Stimulated activated CD8-positive, alpha-beta memory T cell treated with anti-CD3 and anti-CD28 coated beads, Interleukin-12 subunit alpha, Interleukin-12 subunit beta, amount 100 ng/mL, for 4 hours (primary cell): ENCODE measurements around the gene UNC5A.

ENCODE experiments used
- DNase-seq: peaks from one replicate; pipeline ENCODE4 v3.0.0-alpha.2; 2020; ENCODE audit warnings: low read depth

Gene UNC5A

DNA sequence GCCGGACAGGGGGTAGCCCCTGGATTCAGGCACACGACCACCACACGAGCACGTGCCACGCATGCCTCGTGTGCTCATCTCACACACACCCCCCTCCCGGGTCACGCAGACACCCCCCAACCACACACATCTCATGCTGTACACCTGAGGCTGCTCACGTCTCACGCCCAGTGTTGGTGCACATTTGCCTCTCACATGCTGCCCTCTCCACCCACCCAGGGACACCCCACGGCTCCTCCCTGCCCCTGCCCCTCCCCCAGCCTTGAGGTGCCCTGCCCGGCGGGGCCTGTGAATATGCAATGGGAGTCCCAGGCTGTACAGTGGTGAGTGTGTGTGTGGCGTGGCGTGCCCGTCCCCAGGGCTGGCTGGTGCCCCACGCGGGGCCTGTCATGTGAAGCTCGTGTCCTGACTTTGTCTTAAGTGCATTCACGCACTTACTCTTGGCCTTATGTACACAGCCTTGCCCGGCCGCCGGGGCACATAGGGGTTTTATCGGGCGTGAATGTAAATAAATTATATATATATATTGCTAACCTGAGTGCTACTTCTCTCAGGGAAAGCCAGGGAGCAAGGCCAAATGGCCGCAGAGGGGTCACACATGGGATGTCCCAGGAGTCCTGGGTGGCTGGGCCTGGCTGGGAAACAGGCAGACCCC is 70.1 kb downstream of the UNC5A start:
- no peak for DNase-seq

GRCh38 chr5:176881021-176881749 is 70.8 kb downstream of the UNC5A start:
- no peak for DNase-seq

DNA sequence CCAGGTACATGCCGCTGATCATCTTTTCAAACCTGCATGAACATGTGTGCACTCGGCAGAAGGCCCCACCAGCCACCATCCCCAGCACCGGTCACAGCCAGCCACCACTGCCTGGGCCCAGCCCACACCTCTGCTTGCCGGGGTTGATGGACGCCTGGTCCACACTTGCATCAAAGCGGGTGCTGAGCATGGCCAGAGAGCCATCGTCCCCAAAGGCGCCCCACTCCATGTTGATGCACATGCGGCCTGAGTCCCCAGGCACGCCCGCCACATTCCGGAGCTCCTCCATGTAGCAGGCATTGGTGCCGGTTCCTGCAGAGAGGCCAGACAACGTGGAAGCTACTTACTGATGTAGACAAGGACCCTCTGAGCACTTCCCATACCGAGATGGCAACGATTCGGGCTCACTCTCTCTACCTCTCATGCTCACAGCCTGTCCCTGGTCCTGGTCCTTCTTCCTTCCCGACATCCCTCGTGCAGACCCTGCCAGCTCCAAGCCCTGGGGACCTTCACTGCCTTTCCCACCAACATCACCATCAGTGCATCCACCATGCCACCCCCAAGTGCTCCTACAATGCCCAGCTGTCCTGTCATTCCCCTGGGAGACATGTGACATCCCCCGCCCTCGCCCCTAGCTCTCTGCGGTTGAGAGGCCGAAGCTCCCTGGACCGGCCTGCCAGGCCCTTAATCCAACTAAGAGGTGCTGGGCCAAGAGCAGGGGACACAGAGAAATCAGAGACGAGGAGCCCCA is 71.6 kb downstream of the UNC5A start:
- DNase-seq, result no peak

DNA sequence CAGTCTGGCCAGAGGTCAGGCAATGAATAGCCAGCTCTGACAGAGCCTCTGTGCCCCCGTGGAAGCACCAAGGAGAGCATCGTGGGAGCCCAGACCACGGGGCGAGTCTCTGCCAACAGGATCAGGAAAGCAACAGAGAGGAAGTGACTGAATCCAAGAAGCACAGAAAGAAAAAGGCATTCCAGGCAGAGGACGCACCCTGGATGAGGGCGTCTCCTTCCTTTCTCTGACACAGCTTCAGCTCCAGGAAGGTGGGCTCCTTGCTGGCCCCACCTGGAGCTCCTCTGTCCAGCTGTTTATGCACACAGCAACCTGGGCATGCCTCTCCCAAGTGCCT is 72.2 kb downstream of the UNC5A start:
- no peak for DNase-seq

- no peak for DNase-seq
These were observed 73.6 kb downstream of the UNC5A start for GRCh38 chr5:176883700-176884570.

DNA sequence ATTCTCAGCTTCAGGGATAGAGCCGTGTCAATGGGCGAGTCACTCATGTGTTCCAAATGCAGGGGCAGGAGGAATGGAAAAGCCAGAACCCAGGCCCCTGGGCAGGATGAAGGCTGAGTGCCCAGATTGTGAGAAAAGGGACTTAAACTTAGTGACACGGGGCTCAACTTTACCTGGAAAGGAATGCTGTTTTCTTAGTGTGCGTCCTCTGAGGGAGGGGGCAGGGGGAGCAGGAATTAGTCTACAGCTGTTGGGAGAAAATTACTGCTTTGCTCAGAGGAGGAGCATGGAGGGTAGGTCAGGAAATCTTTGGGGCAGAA is 74.2 kb downstream of the UNC5A start:
- no peak for DNase-seq

DNA sequence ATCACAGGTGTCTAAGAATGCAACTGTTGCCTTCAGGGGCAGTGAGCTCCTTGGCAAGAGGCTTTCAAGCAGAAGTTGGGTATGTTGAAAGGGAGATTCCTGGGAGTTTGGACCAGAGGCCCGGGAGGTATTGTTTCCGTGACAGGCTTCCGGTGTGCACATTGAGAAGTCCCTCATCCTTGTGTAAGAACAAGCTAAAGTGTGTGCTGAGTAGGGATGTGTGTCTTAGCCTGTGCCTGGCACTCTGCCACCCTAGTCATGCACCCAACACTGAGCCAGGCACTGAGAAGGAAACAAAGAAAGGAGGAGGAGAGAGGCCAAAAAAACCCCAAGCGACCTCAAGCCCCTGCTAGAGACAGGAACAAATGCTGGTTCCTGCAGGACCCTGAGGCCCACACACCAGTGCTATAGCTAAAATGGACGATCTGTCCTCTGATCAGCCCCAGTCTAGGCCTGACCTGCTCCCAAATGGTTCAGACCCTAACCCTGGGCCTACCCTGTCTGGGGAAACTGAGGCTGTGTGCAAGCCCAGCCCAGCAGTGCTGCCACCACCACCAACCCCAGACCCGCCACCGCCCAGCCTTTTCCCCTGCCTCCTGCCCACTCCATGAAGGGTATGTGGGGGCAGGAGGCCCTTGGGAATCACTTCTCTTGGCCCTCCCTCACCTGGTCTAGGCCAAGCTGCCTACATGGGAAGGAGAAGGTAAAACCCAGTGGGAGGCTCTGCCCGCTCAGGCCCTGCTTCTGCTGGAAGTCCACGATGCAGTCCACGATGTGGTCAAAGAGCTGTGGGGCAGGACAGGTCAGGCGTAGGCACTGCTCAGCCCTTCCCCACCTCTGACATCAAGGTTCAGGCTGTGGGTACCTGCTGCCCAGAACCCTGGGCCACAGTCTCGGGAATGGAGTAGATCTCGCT is 76.2 kb downstream of the UNC5A start:
- DNase-seq, result no peak

DNA sequence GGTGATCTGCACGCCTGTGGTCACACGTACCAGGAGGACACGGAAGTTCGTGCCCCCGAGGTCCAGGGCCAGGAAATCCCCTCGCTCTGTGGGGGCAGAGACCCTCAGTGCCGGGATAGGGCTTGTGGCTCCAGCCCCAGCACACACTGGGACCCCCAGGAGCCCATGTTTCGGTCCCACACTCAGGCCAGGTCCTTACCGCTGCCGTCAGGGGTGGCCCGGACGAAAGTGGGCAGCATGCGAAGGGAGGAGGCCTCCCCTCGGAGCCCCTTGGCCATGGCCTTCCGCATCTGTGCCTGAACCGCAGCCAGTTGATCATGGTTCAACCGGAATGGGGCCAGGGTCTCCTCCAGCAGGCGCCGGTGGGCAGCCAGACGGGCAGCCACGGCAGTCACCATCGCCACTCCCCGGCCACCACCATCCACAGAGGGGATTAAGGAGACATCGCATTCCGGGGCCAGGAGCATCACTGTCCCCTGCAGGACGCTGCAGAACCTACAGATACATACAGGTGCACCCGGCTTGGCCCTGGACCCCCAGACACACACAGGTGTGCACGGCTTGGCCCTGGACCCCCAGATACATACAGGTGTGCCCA is 77.0 kb downstream of the UNC5A start:
- no peak for DNase-seq

DNA sequence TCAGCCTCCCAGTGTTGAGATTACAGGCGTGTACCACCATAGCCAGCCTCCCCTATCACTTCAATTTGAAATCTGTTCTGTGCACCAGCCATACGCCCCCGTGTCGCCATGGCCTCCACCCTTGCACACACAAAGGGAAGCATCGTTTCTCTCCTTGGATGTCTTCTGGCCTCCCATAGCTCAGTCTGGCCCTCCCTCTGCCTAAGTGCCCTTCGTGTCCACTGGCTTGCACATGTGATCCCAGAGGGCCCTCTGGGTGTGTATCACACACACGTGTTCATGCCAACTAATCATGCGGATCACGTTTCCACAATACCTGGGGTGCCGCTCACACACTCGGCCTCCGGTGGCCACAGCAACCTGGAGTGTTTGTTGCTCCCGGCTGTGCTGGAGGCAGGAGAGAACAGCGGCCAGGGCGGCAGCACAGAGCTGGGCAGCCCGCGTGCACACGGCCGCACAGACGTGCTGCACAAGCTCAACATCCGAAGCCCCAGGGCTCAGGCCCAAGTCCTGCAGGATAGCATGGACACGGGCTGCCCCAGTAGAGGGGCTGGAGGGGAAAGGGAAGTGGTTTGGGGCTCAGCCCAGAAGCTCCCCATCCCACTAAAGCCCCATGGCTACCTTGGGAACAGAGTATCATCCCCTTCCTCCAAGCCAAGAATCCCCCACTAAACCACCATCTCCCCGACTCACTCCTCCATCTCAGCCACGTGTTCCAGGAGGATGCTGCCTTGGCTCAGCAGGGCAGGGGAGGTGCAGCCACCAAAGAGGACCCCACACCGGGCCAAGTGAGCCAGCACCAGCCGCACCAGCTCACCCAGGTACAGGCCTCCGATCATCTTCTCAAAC is 77.9 kb downstream of the UNC5A start:
- no peak for DNase-seq

GRCh38 chr5:176888865-176889165 is 78.5 kb downstream of the UNC5A start:
- no peak for DNase-seq

- no peak for DNase-seq
These were observed 79.2 kb downstream of the UNC5A start for GRCh38 chr5:176889321-176890280.

- DNase-seq, result no peak
These were observed 80.3 kb downstream of the UNC5A start for GRCh38 chr5:176890455-176891330.

DNA sequence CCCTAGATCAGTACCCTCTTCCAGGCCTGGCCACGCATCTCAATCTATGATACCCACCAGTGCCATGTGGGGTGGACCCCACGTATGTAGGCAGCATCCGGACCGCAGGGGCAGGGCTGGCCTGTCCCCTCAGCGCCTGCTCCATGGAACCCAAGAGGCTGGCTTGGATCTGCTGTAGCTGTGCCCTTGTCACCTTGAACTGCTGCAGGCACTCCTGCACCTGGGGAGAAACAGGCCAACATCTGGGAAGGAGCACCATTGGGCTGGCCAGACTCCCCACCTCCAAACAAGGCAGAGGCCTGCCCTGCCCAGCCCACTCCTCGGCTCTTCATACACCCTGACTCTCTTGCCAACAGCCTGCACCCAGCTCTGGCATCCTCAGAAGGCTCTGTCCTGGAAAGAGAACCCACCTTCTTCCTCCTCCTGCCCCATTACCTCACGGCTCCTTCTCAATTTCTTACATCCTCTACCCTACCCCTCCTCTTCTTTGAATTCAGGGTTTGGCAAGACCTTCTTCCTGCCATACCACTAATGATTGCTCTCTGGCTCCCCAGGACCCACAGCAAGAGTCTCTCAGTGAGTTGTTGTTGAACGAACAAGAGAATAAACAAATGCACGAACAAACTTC is 81.1 kb downstream of the UNC5A start:
- no peak for DNase-seq

- DNase-seq, result no peak
These were observed 82.3 kb downstream of the UNC5A start for GRCh38 chr5:176892663-176893062.

GRCh38 chr5:176894298-176894697 is 83.9 kb downstream of the UNC5A start:
- no peak for DNase-seq

GRCh38 chr5:176895831-176896230 is 85.5 kb downstream of the UNC5A start:
- no peak for DNase-seq

- no peak for DNase-seq
These were observed 86.9 kb downstream of the UNC5A start for GRCh38 chr5:176897263-176897662.
